Activated B cell treated with CpG ODN at 0.5 μM for 24 hours (primary cell): ENCODE results near the gene HAUS8. TPM values are rescaled to one million over a fixed set of nuclear protein-coding genes. Genes with fewer than 3 reads are reported as not detected.

ENCODE experiments used
- ATAC-seq: fragments of 200-7000 bp; cut with Tn5 transposase; one replicate; pipeline ENCODE4 v1.10.0; 2021; ENCODE audit warnings: low read depth, mild to moderate bottlenecking, moderate library complexity
- CTCF ChIA-PET: fragments of 350-600 bp; sonication (Branson Sonifier 250); formaldehyde crosslinking; loops from one replicate; lab custom pipeline; 2021; ENCODE audit warnings: antibody characterized with exemption; lab: Charles Lee
- POLR2A ChIA-PET: fragments of 350-600 bp; sonication (Branson Sonifier 250); formaldehyde crosslinking; loops from one replicate; lab custom pipeline; 2021; ENCODE audit warnings: antibody characterized with exemption; lab: Charles Lee
- DNase-seq: peaks from one replicate; pipeline ENCODE4 v3.0.0; 2022
- H3K27ac Mint-ChIP-seq: one replicate; pipeline ENCODE4 v1.8.0; 2020; ENCODE audit warnings: mixed read lengths
- H3K27me3 Mint-ChIP-seq: one replicate; pipeline ENCODE4 v1.8.0; 2021; ENCODE audit warnings: mixed read lengths
- H3K36me3 Mint-ChIP-seq: one replicate; pipeline ENCODE4 v1.8.0; 2021; ENCODE audit warnings: low read depth, mixed read lengths
- H3K4me1 Mint-ChIP-seq: one replicate; pipeline ENCODE4 v1.8.0; 2021; ENCODE audit warnings: mixed read lengths
- H3K4me3 Mint-ChIP-seq: one replicate; pipeline ENCODE4 v1.8.0; 2020; ENCODE audit warnings: mild to moderate bottlenecking, mixed read lengths
- H3K9me3 Mint-ChIP-seq: one replicate; pipeline ENCODE4 v1.8.0; 2020; ENCODE audit warnings: mixed read lengths
- CTCF ChIP-seq: fragments of 200-600 bp; IDR thresholded peaks from one replicate; pipeline ENCODE4 v1.8.0; 2022; ENCODE audit warnings: antibody characterized with exemption, mild to moderate bottlenecking
- intact Hi-C: fragments of 100-400 bp; cut with micrococcal nuclease; formaldehyde crosslinking; loops from one replicate; pipeline ENCODE4 v1.15.1; 2024
- total RNA-seq: library from RNA; stranded (reverse); gene quantifications from 2 replicates; pipeline ENCODE4 v1.2.3, GENCODE V29; 2022

Gene HAUS8
- total RNA-seq, 1 donor from 2014 or later: 15.8 TPM

- Mint-ChIP-seq H3K36me3 (peaks cover 65% of the 10 kb centered on the region), H3K27me3 (no peaks in the 10 kb centered on the region), H3K9me3 (no peaks in the 10 kb centered on the region), H3K4me3 (peak overlapping the region; percentile 19), H3K4me1 (peaks cover 79% of the 10 kb centered on the region), H3K27ac (peak overlapping the region; percentile 53)
- no peak for ATAC-seq
- CTCF ChIA-PET: interaction anchor here (0.6 kb wide), 1 partner anchor 8 kb away, joined by 3 read pairs; no protein-coding TSS in a partner anchor
- intact Hi-C loops: no loop called here
- no peak for TF ChIP-seq CTCF
- DNase-seq: no peak
- POLR2A ChIA-PET: interaction anchor here (0.7 to 1.1 kb wide), 3 partner anchors 23 to 1311 kb away, joined by 3 to 6 read pairs (median 4); no protein-coding TSS in a partner anchor
Measured at GRCh38 chr19:17103177-17103576, 27.9 kb upstream of the HAUS8 start.

- DNase-seq (no peak), ATAC-seq (peak; percentile 33)
- Mint-ChIP-seq H3K36me3 (peaks cover 62% of the 10 kb centered on the region), H3K4me3 (no peak overlapping the region), H3K27me3 (no peaks in the 10 kb centered on the region), H3K27ac (peak overlapping the region; percentile 76), H3K4me1 (peaks cover 71% of the 10 kb centered on the region), H3K9me3 (no peaks in the 10 kb centered on the region)
- no peak for TF ChIP-seq CTCF
- ChIA-PET CTCF (no interaction called here), POLR2A (interaction anchor here (0.6 to 1.1 kb wide), 4 partner anchors 24 to 89 kb away, joined by 3 to 6 read pairs (median 4); no protein-coding TSS in a partner anchor)
- intact Hi-C loops: no loop called here
Measured at GRCh38 chr19:17101686-17102628, 26.7 kb upstream of the HAUS8 start.

- intact Hi-C loops: no loop called here
- peaks cover 55% of the 10 kb centered on the region for H3K36me3 Mint-ChIP-seq
- no peak for TF ChIP-seq CTCF
- H3K9me3 Mint-ChIP-seq: no peaks in the 10 kb centered on the region
- no peak overlapping the region for H3K27ac Mint-ChIP-seq
- no peak overlapping the region for H3K4me3 Mint-ChIP-seq
- peaks cover 50% of the 10 kb centered on the region for H3K4me1 Mint-ChIP-seq
- ChIA-PET POLR2A (no interaction called here), CTCF (no interaction called here)
- DNase-seq (no peak), ATAC-seq (no peak)
- no peaks in the 10 kb centered on the region for H3K27me3 Mint-ChIP-seq
Measured at GRCh38 chr19:17098326-17098725, 23.1 kb upstream of the HAUS8 start.

GRCh38 chr19:17097593-17098126 is 22.4 kb upstream of the HAUS8 start:
- Mint-ChIP-seq H3K4me3 (no peak overlapping the region), H3K9me3 (no peaks in the 10 kb centered on the region), H3K27ac (peak overlapping the region; percentile 32), H3K27me3 (no peaks in the 10 kb centered on the region), H3K36me3 (peaks cover 51% of the 10 kb centered on the region), H3K4me1 (peaks cover 48% of the 10 kb centered on the region)
- no peak for TF ChIP-seq CTCF
- intact Hi-C loops: no loop called here
- DNase-seq: no peak
- CTCF ChIA-PET: no interaction called here
- POLR2A ChIA-PET: interaction anchor here (0.9 kb wide), 1 partner anchor 12 kb away, joined by 3 read pairs; no protein-coding TSS in a partner anchor
- ATAC-seq: no peak
